GM23338 (cell line): ENCODE results near the gene MTFR1L. TPM values are rescaled to one million over a fixed set of nuclear protein-coding genes. Genes with fewer than 3 reads are reported as not detected.

Source experiments
- ATAC-seq: fragments of 200-7000 bp; cut with Tn5 transposase; 3 replicates; pipeline ENCODE4 v1.9.1; 2020
- DNase-seq: peaks from one replicate; pipeline ENCODE4 v3.0.0-alpha.2; 2015; ENCODE audit warnings: low spot score
- H2AFZ ChIP-seq: fragments of 200-600 bp; sonication (generic); 2 replicates; pipeline ENCODE4 v1.8.0; 2016; ENCODE audit warnings: antibody characterized with exemption, mild to moderate bottlenecking, moderate library complexity
- H3F3A ChIP-seq: fragments of 200-600 bp; sonication (generic); replicated peaks from 2 replicates; pipeline ENCODE4 v1.8.0; 2017; ENCODE audit warnings: antibody characterized with exemption, mixed run types, low read depth
- H3K27ac ChIP-seq: fragments of 200-600 bp; sonication (generic); 2 replicates; pipeline ENCODE4 v1.6.1; 2016; ENCODE audit warnings: low read depth
- H3K27me3 ChIP-seq: fragments of 200-600 bp; sonication (generic); 2 replicates; pipeline ENCODE4 v1.8.0; 2016; ENCODE audit warnings: mild to moderate bottlenecking, mixed run types, moderate library complexity; ENCODE audit not compliant: insufficient read depth
- H3K36me3 ChIP-seq: fragments of 200-600 bp; sonication (generic); 2 replicates; pipeline ENCODE4 v1.8.0; 2016; ENCODE audit warnings: mild to moderate bottlenecking; ENCODE audit not compliant: insufficient read depth
- H3K4me1 ChIP-seq: fragments of 200-600 bp; sonication (generic); 2 replicates; pipeline ENCODE4 v1.8.0; 2016; ENCODE audit warnings: mild to moderate bottlenecking, moderate library complexity; ENCODE audit not compliant: insufficient read depth
- H3K4me2 ChIP-seq: fragments of 200-600 bp; sonication (generic); 2 replicates; pipeline ENCODE4 v1.7.1; 2017; ENCODE audit warnings: mixed run types
- H3K4me3 ChIP-seq: fragments of 200-600 bp; sonication (generic); 2 replicates; pipeline ENCODE4 v1.6.1; 2016; ENCODE audit warnings: mixed run types
- H3K79me2 ChIP-seq: fragments of 200-600 bp; sonication (generic); replicated peaks from 2 replicates; pipeline ENCODE4 v1.8.0; 2017; ENCODE audit warnings: mild to moderate bottlenecking; ENCODE audit not compliant: insufficient read depth
- H3K9me2 ChIP-seq: fragments of 200-600 bp; sonication (generic); 2 replicates; pipeline ENCODE4 v1.8.0; 2017; ENCODE audit not compliant: insufficient read depth
- H4K20me1 ChIP-seq: fragments of 200-600 bp; sonication (generic); replicated peaks from 2 replicates; pipeline ENCODE4 v1.8.0; 2017; ENCODE audit warnings: mild to moderate bottlenecking; ENCODE audit not compliant: insufficient read depth
- H3K27ac Mint-ChIP-seq: 2 replicates; pipeline ENCODE4 v1.8.0; 2020; ENCODE audit warnings: inconsistent platforms, mild to moderate bottlenecking, moderate library complexity, mixed read lengths
- H3K27me3 Mint-ChIP-seq: 3 replicates; pipeline ENCODE4 v1.8.0; 2022; ENCODE audit warnings: low read depth, mild to moderate bottlenecking, moderate library complexity, mixed read lengths, inconsistent platforms; ENCODE audit not compliant: insufficient read depth, poor library complexity
- H3K36me3 Mint-ChIP-seq: 3 replicates; pipeline ENCODE4 v1.8.0; 2021; ENCODE audit warnings: low read depth, mild to moderate bottlenecking, inconsistent platforms, moderate library complexity, mixed read lengths
- H3K4me1 Mint-ChIP-seq: 3 replicates; pipeline ENCODE4 v1.8.0; 2020; ENCODE audit warnings: mild to moderate bottlenecking, inconsistent platforms, mixed read lengths
- H3K4me3 Mint-ChIP-seq: 3 replicates; pipeline ENCODE4 v1.8.0; 2021; ENCODE audit warnings: moderate library complexity, mild to moderate bottlenecking, inconsistent platforms, mixed read lengths
- H3K9me3 Mint-ChIP-seq: 3 replicates; pipeline ENCODE4 v1.8.0; 2020; ENCODE audit warnings: moderate library complexity, mild to moderate bottlenecking, inconsistent platforms, mixed read lengths
- EZH2 ChIP-seq: fragments of 200-600 bp; sonication (generic); IDR thresholded peaks from one replicate; pipeline ENCODE4 v1.8.0; 2017; ENCODE audit warnings: antibody characterized with exemption, mild to moderate bottlenecking, low read depth; ENCODE audit not compliant: unreplicated experiment
- JUNB ChIP-seq: IDR thresholded peaks from one replicate; pipeline ENCODE4 v1.6.1; 2016; ENCODE audit warnings: antibody characterized with exemption; ENCODE audit not compliant: unreplicated experiment
- POLR2AphosphoS5 ChIP-seq: IDR thresholded peaks from 2 replicates; pipeline ENCODE4 v1.6.1; 2016; ENCODE audit warnings: antibody characterized with exemption, low read depth
- STAT1 ChIP-seq: IDR thresholded peaks from one replicate; pipeline ENCODE4 v1.6.1; 2016; ENCODE audit warnings: antibody characterized with exemption; ENCODE audit not compliant: unreplicated experiment
- polyA plus RNA-seq: library from polyadenylated mRNA; unstranded; fragments of >200 nt; fragmentation: Nextera tagmentation; extraction: Ambion mirVana; gene quantifications from 2 replicates; pipeline ENCODE4 v1.2.1, GENCODE V29; 2016
- total RNA-seq: library from RNA; depleted of rRNA; stranded (reverse); fragments of >200 nt; shearing (Covaris generic); gene quantifications from 2 replicates; pipeline ENCODE4 v1.2.3, GENCODE V29; 2014
- TF ChIP-seq, protein P1 (sequence below): fragments of 250-450 bp; sonication (Bioruptor Pico); IDR thresholded peaks from 2 replicates; pipeline ENCODE4 v1.5.0; 2020; ENCODE audit warnings: mild to moderate bottlenecking, moderate library complexity
- TF ChIP-seq, protein P2 (sequence below): IDR thresholded peaks from 2 replicates; pipeline ENCODE4 v1.6.1; 2016; ENCODE audit warnings: antibody characterized with exemption

The MTFR1L gene
- total and polyA plus RNA-seq, 2 experiments from 2014 or later: 14.8 to 22.7 TPM

DNA sequence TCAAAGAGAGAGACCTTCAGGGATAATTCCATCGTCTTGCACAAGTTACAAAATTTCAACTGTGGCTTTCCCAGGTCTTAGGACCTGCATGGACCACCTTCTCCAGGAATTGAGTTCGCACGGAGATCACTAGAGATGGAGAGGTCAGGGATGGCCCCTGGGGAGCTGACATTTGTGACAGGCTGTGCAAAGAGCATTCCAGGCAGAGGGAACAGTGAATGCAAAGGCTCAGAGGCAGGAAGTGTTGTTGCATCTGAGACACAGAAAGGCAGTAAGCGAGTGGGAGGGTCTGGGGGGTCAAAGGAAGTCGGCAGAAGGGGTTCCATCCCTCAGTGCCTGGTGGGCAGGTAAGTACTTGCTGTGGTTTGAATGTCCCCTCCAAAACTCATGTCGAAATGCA lies 29.3 kb upstream of the MTFR1L start:
- Mint-ChIP-seq H3K9me3 (no peaks in the 10 kb centered on the region), H3K27ac (no peak overlapping the region), H3K4me1 (no peaks in the 10 kb centered on the region; the same call in 2 of the 3 replicates), H3K27me3 (peaks cover 5% of the 10 kb centered on the region), H3K4me3 (no peak overlapping the region), H3K36me3 (no peaks in the 10 kb centered on the region)
- no peaks in the 10 kb centered on the region for H3K79me2 ChIP-seq
- no peak overlapping the region for H2AFZ ChIP-seq
- no peaks in the 10 kb centered on the region for H3K27me3 ChIP-seq
- no peak for TF ChIP-seq STAT1
- TF ChIP-seq EZH2: no peak
- TF ChIP-seq, protein P1, sequence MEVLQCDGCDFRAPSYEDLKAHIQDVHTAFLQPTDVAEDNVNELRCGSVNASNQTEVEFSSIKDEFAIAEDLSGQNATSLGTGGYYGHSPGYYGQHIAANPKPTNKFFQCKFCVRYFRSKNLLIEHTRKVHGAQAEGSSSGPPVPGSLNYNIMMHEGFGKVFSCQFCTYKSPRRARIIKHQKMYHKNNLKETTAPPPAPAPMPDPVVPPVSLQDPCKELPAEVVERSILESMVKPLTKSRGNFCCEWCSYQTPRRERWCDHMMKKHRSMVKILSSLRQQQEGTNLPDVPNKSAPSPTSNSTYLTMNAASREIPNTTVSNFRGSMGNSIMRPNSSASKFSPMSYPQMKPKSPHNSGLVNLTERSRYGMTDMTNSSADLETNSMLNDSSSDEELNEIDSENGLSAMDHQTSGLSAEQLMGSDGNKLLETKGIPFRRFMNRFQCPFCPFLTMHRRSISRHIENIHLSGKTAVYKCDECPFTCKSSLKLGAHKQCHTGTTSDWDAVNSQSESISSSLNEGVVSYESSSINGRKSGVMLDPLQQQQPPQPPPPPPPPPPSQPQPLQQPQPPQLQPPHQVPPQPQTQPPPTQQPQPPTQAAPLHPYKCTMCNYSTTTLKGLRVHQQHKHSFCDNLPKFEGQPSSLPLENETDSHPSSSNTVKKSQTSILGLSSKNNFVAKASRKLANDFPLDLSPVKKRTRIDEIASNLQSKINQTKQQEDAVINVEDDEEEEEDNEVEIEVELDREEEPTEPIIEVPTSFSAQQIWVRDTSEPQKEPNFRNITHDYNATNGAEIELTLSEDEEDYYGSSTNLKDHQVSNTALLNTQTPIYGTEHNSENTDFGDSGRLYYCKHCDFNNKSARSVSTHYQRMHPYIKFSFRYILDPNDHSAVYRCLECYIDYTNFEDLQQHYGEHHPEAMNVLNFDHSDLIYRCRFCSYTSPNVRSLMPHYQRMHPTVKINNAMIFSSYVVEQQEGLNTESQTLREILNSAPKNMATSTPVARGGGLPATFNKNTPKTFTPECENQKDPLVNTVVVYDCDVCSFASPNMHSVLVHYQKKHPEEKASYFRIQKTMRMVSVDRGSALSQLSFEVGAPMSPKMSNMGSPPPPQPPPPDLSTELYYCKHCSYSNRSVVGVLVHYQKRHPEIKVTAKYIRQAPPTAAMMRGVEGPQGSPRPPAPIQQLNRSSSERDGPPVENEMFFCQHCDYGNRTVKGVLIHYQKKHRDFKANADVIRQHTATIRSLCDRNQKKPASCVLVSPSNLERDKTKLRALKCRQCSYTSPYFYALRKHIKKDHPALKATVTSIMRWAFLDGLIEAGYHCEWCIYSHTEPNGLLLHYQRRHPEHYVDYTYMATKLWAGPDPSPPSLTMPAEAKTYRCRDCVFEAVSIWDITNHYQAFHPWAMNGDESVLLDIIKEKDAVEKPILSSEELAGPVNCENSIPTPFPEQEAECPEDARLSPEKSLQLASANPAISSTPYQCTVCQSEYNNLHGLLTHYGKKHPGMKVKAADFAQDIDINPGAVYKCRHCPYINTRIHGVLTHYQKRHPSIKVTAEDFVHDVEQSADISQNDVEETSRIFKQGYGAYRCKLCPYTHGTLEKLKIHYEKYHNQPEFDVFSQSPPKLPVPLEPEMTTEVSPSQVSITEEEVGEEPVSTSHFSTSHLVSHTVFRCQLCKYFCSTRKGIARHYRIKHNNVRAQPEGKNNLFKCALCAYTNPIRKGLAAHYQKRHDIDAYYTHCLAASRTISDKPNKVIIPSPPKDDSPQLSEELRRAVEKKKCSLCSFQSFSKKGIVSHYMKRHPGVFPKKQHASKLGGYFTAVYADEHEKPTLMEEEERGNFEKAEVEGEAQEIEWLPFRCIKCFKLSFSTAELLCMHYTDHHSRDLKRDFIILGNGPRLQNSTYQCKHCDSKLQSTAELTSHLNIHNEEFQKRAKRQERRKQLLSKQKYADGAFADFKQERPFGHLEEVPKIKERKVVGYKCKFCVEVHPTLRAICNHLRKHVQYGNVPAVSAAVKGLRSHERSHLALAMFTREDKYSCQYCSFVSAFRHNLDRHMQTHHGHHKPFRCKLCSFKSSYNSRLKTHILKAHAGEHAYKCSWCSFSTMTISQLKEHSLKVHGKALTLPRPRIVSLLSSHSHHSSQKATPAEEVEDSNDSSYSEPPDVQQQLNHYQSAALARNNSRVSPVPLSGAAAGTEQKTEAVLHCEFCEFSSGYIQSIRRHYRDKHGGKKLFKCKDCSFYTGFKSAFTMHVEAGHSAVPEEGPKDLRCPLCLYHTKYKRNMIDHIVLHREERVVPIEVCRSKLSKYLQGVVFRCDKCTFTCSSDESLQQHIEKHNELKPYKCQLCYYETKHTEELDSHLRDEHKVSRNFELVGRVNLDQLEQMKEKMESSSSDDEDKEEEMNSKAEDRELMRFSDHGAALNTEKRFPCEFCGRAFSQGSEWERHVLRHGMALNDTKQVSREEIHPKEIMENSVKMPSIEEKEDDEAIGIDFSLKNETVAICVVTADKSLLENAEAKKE: no peak
- no peak for TF ChIP-seq JUNB
- TF ChIP-seq, protein P2, sequence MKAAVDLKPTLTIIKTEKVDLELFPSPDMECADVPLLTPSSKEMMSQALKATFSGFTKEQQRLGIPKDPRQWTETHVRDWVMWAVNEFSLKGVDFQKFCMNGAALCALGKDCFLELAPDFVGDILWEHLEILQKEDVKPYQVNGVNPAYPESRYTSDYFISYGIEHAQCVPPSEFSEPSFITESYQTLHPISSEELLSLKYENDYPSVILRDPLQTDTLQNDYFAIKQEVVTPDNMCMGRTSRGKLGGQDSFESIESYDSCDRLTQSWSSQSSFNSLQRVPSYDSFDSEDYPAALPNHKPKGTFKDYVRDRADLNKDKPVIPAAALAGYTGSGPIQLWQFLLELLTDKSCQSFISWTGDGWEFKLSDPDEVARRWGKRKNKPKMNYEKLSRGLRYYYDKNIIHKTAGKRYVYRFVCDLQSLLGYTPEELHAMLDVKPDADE: no peak
- TF ChIP-seq POLR2AphosphoS5: no peak
- no peak overlapping the region for H3K27ac ChIP-seq
- DNase-seq (no peak), ATAC-seq (no peak)
- H3K9me2 ChIP-seq: no peaks in the 10 kb centered on the region
- no peak overlapping the region for H3K4me2 ChIP-seq
- no peaks in the 10 kb centered on the region for H3K4me1 ChIP-seq
- no peaks in the 10 kb centered on the region for H3K36me3 ChIP-seq
- no peaks in the 10 kb centered on the region for H3F3A ChIP-seq
- H4K20me1 ChIP-seq: no peaks in the 10 kb centered on the region; the same call in 1 of the 2 replicates
- no peak overlapping the region for H3K4me3 ChIP-seq
